PC-9 (cell line): ENCODE data around the gene RNF182. TPM values are rescaled to one million over a fixed set of nuclear protein-coding genes. Genes with fewer than 3 reads are reported as not detected.

Experiments
- BruUV-seq: library from RNA; stranded (reverse); fragments of 400-500 nt; replicated peaks from 2 replicates; lab custom pipeline; 2021; lab: Mats Ljungman, UMichigan
- CTCF ChIA-PET: fragments of 300-600 bp; sonication (Branson Sonifier 250); formaldehyde crosslinking; loops from one replicate; lab custom pipeline; 2022; ENCODE audit warnings: antibody characterized with exemption; lab: Charles Lee
- POLR2A ChIA-PET: fragments of 300-600 bp; sonication (Branson Sonifier 250); formaldehyde crosslinking; loops from one replicate; lab custom pipeline; 2022; ENCODE audit warnings: antibody characterized with exemption; ENCODE audit not compliant: unreplicated experiment; lab: Charles Lee
- DNase-seq, 2 experiments: peaks; one replicate each; pipeline versions ENCODE4 v3.0.0 to v3.0.0-alpha.2; 2015 to 2022; ENCODE audit warnings: mixed read lengths in 1 of 2
- H2AFZ ChIP-seq: fragments of 200-600 bp; sonication (generic); 2 replicates; pipeline ENCODE4 v1.8.1; 2017; ENCODE audit warnings: antibody characterized with exemption
- H3F3A ChIP-seq: fragments of 200-600 bp; sonication (generic); 2 replicates; pipeline ENCODE4 v1.8.1; 2017; ENCODE audit warnings: antibody characterized with exemption, mild to moderate bottlenecking, low read depth; ENCODE audit not compliant: insufficient read depth
- H3K27ac ChIP-seq: fragments of 200-600 bp; sonication (generic); 2 replicates; pipeline ENCODE4 v1.6.1; 2016; ENCODE audit warnings: mixed run types
- H3K27me3 ChIP-seq: fragments of 200-600 bp; sonication (generic); 2 replicates; pipeline ENCODE4 v1.6.1; 2016; ENCODE audit warnings: low read depth, mixed run types; ENCODE audit not compliant: insufficient read depth
- H3K36me3 ChIP-seq: fragments of 200-600 bp; sonication (generic); 2 replicates; pipeline ENCODE4 v1.6.1; 2016; ENCODE audit warnings: low read depth, mixed run types
- H3K4me1 ChIP-seq: fragments of 200-600 bp; sonication (generic); replicated peaks from 2 replicates; pipeline ENCODE4 v1.6.1; 2016; ENCODE audit warnings: mixed run types; ENCODE audit not compliant: insufficient read depth
- H3K4me2 ChIP-seq: fragments of 200-600 bp; sonication (generic); 2 replicates; pipeline ENCODE4 v1.6.1; 2017; ENCODE audit warnings: mixed run types
- H3K4me3 ChIP-seq: fragments of 200-600 bp; sonication (generic); 2 replicates; pipeline ENCODE4 v1.6.1; 2016; ENCODE audit warnings: mixed run types
- H3K79me2 ChIP-seq: fragments of 200-600 bp; sonication (generic); 2 replicates; pipeline ENCODE4 v1.6.1; 2017; ENCODE audit warnings: low read depth, mixed run types
- H3K9me2 ChIP-seq: fragments of 200-600 bp; sonication (generic); 2 replicates; pipeline ENCODE4 v1.8.1; 2017; ENCODE audit warnings: mild to moderate bottlenecking; ENCODE audit not compliant: insufficient read depth
- H3K9me3 ChIP-seq: fragments of 200-600 bp; sonication (generic); 2 replicates; pipeline ENCODE4 v1.8.1; 2016; ENCODE audit warnings: low read depth; ENCODE audit not compliant: insufficient read depth
- H4K20me1 ChIP-seq: fragments of 200-600 bp; sonication (generic); 2 replicates; pipeline ENCODE4 v1.8.1; 2017; ENCODE audit not compliant: insufficient read depth
- CTCF ChIP-seq: fragments of 200-600 bp; sonication (generic); conservative IDR thresholded peaks from 2 replicates; pipeline ENCODE4 v1.6.1; 2017; ENCODE audit warnings: mixed run types, antibody characterized with exemption, mild to moderate bottlenecking, moderate library complexity
- EZH2 ChIP-seq: fragments of 200-600 bp; sonication (generic); IDR thresholded peaks from 2 replicates; pipeline ENCODE4 v1.8.0; 2017; ENCODE audit warnings: antibody characterized with exemption, low read depth
- intact Hi-C: fragments of 100-400 bp; cut with micrococcal nuclease; formaldehyde crosslinking; loops from one replicate; pipeline ENCODE4 v1.10.0; 2022; ENCODE audit not compliant: unreplicated experiment
- total RNA-seq: library from RNA; stranded (reverse); gene quantifications from 2 replicates; pipeline ENCODE4 v1.2.3, GENCODE V29; 2021

RNF182 gene
- total RNA-seq, 1 experiment from 2014 or later: 0.13 TPM

- Histone ChIP-seq H4K20me1 (no peaks in the 10 kb centered on the region), H3K4me2 (no peak overlapping the region), H3F3A (no peaks in the 10 kb centered on the region), H3K9me3 (no peaks in the 10 kb centered on the region), H3K79me2 (no peaks in the 10 kb centered on the region), H3K27ac (no peak overlapping the region), H3K36me3 (no peaks in the 10 kb centered on the region), H3K9me2 (no peaks in the 10 kb centered on the region), H3K4me1 (no peaks in the 10 kb centered on the region), H3K4me3 (no peak overlapping the region), H2AFZ (no peak overlapping the region), H3K27me3 (no peaks in the 10 kb centered on the region)
- ChIA-PET CTCF (no interaction called here), POLR2A (no interaction called here)
- no TSS peak for BruUV-seq
- intact Hi-C loops: no loop called here
- no peak for DNase-seq
- TF ChIP-seq CTCF: no peak
- no peak for TF ChIP-seq EZH2
Measured at GRCh38 chr6:13926378-13926777, 1.6 kb downstream of the RNF182 start.

GRCh38 chr6:13927203-13927602 lies 2.5 kb downstream of the RNF182 start:
- H3K4me1 ChIP-seq: no peaks in the 10 kb centered on the region
- H3K27ac ChIP-seq: no peak overlapping the region
- no peaks in the 10 kb centered on the region for H3K36me3 ChIP-seq
- H3F3A ChIP-seq: no peaks in the 10 kb centered on the region
- ChIA-PET CTCF (no interaction called here), POLR2A (no interaction called here)
- H3K4me3 ChIP-seq: no peak overlapping the region
- no peaks in the 10 kb centered on the region for H3K9me3 ChIP-seq
- no peak overlapping the region for H3K4me2 ChIP-seq
- TF ChIP-seq EZH2 (no peak), CTCF (no peak)
- no peak for DNase-seq
- H3K27me3 ChIP-seq: no peaks in the 10 kb centered on the region
- BruUV-seq: no TSS peak
- H3K9me2 ChIP-seq: no peaks in the 10 kb centered on the region
- H3K79me2 ChIP-seq: no peaks in the 10 kb centered on the region
- no peak overlapping the region for H2AFZ ChIP-seq
- intact Hi-C loops: no loop called here
- H4K20me1 ChIP-seq: no peaks in the 10 kb centered on the region

GRCh38 chr6:13929196-13929595 lies 4.4 kb downstream of the RNF182 start:
- H3K4me3 ChIP-seq: no peak overlapping the region

More at GRCh38 chr6:13929196-13929595, 4.4 kb downstream of the RNF182 start:
- Histone ChIP-seq H3K27me3 (no peaks in the 10 kb centered on the region), H3K4me1 (no peaks in the 10 kb centered on the region), H3K9me3 (no peaks in the 10 kb centered on the region), H3K27ac (no peak overlapping the region), H4K20me1 (no peaks in the 10 kb centered on the region), H3F3A (no peaks in the 10 kb centered on the region), H3K36me3 (no peaks in the 10 kb centered on the region), H3K79me2 (no peaks in the 10 kb centered on the region), H3K9me2 (no peaks in the 10 kb centered on the region), H3K4me2 (no peak overlapping the region), H2AFZ (no peak overlapping the region)
- BruUV-seq: no TSS peak
- no peak for DNase-seq
- POLR2A ChIA-PET: no interaction called here
- CTCF ChIA-PET: no interaction called here
- intact Hi-C loops: no loop called here
- no peak for TF ChIP-seq CTCF
- TF ChIP-seq EZH2: no peak
